DMS 273 (cell line): ENCODE results near the gene PDE4D.

ENCODE experiments used
- DNase-seq: peaks from one replicate; lab custom pipeline; 2025; ENCODE audit not compliant: unreplicated experiment; lab: John Stamatoyannopoulos, UW

Gene PDE4D

GRCh38 chr5:59099270-59099994 is 794.1 kb downstream of the PDE4D start:
- no peak for DNase-seq

- DNase-seq: no peak
These were observed 794.8 kb downstream of the PDE4D start for GRCh38 chr5:59098743-59099142.

GRCh38 chr5:59097712-59098111 is 795.8 kb downstream of the PDE4D start:
- DNase-seq: no peak

GRCh38 chr5:59097116-59097515 is 796.4 kb downstream of the PDE4D start:
- no peak for DNase-seq

GRCh38 chr5:59095480-59095879 is 798.0 kb downstream of the PDE4D start:
- no peak for DNase-seq

- DNase-seq: no peak
These were observed 798.7 kb downstream of the PDE4D start for GRCh38 chr5:59094864-59095263.

- DNase-seq: no peak
These were observed 800.2 kb downstream of the PDE4D start for GRCh38 chr5:59093329-59093728.

GRCh38 chr5:59092758-59093157 is 800.8 kb downstream of the PDE4D start:
- DNase-seq: no peak

- no peak for DNase-seq
These were observed 801.6 kb downstream of the PDE4D start for GRCh38 chr5:59091965-59092364.

GRCh38 chr5:59090323-59090722 is 803.2 kb downstream of the PDE4D start:
- DNase-seq: no peak

GRCh38 chr5:59089767-59090166 is 803.8 kb downstream of the PDE4D start:
- DNase-seq: no peak

GRCh38 chr5:59088546-59088945 is 805.0 kb downstream of the PDE4D start:
- no peak for DNase-seq

GRCh38 chr5:59086024-59086423 is 807.5 kb downstream of the PDE4D start:
- no peak for DNase-seq

- no peak for DNase-seq
These were observed 811.8 kb downstream of the PDE4D start for GRCh38 chr5:59081693-59082092.

- DNase-seq: no peak
These were observed 813.6 kb downstream of the PDE4D start for GRCh38 chr5:59079622-59080620.

- no peak for DNase-seq
These were observed 821.6 kb downstream of the PDE4D start for GRCh38 chr5:59071755-59072549.

GRCh38 chr5:59069438-59070079 is 824.0 kb downstream of the PDE4D start:
- DNase-seq: peak; percentile 54

- DNase-seq: no peak
These were observed 825.4 kb downstream of the PDE4D start for GRCh38 chr5:59067956-59068656.

GRCh38 chr5:59066367-59067163 is 827.0 kb downstream of the PDE4D start:
- DNase-seq: no peak
